Activated CD4-positive, CD25-positive, alpha-beta regulatory T cell treated with anti-CD3 and anti-CD28 coated beads, Interleukin-2, amount 50 U/mL, for 72 hours (primary cell): ENCODE data around the gene LRBA.

ENCODE experiments used
- DNase-seq: peaks from one replicate; pipeline ENCODE4 v3.0.0; 2021

The LRBA gene

DNA sequence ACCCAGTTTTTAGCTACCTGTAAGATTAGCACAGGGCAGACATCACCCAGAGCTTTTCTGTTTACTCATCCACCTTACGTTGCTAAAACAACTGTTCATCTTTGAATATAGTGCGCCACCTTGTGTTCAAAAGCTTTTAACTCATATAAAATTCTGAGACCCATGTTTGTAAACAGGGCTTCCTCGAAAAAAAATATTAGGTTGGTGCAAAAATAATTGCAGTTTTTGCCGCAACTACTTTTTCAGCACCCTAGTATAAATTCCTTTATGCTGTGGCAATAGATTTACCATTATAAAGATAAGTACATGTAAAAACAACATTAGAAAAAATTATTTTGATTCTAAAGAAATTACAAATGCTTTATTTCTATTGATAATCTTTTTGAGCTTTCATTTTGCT lies 147.9 kb downstream of the LRBA start:
- no peak for DNase-seq

DNA sequence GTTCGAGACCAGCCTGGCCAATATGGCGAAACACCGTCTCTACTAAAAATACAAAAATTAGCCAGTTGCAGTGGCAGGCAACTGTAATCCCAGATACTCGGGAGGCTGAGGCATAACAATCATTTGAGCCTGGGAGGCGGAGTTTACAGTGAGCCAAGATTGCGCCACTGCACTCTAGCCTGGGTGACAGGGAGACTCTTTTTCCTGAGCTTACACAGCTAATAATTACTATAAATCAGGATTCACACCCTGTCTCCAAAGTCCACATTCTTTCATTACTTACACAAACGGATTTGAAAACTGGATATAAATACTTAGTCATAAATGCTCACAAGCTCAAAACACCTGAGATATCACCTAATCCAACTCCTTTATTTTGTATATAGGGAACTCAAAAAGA lies 151.6 kb downstream of the LRBA start:
- no peak for DNase-seq

DNA sequence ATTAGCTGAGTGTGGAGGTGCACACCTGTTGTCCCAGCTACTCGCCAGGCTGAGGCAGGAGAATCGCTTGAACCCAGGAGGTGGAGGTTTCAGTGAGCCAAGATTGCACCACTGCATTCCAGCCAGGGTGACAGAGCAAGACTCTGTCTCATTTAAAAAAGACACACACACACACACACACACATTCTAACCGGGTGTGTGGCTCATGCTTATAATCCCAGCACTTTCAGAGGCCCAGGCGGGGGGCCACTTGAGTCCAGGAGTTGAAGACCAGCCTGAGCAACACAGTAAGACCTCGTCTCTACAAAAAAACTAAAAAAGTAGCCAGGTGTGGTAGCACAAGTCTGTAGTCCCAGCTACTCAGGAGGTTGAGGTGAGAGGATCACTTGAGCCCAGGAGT lies 152.3 kb downstream of the LRBA start:
- no peak for DNase-seq

DNA sequence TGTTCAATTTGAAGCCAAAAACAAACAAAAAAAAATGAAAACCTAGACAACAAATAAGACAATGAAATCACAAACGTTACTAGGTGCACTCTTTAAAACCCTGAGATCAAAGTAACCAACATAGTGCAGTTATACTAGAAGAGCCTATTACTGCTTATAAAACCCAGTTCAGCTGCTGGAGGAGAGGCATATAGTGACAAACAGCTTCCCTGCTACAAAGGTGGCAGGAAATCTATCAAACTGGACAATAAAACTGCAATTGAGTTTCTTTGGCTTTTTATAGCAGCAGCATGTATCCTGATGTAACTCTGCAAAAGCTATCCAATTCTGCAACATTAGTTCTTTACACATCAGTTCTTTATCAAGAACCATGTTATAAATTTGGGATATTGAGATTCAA lies 155.6 kb downstream of the LRBA start:
- no peak for DNase-seq

DNA sequence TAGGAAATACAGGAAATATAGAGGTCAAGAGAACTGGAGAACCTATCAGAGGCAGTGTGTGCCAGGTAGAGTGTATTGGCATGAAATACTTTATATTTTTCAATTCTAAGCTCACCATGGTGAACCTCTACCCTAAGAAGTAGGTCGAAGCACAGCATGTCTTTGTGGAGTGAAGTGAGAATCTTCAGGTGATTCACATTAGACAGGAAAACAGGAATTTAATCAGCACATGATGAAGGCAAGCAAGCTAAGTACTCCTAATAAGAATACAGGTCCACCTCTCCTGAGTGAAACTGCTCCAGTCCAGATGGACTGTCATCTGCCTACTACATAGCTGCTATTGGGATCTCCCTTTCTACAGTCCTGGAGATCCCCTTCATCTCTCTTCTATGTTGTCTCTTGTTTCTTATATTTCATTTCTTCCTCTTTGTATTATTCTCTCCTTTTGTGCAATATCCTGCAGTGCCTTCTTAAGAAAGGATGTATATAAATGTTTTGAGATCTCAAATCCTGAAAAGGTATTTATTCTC lies 159.0 kb downstream of the LRBA start:
- DNase-seq, result no peak

DNA sequence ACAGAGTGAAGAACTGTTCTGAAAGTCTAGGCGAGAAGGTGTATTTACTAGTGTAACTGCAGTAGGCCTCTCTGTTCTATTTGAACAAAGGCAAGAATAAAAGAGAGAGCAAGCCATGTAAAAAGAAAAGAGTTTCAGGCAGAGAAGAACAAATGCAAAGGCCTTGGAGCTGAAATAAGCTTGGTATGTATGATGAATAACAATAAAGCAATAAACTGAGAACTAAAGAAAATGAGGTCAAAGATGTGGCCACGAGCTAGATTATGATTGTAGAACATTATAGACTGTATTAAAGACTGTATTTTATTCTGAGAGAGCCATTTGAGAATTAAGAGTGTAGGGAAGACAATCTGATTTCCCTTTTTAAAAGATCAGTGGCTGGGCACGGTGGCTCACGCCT lies 160.5 kb downstream of the LRBA start:
- DNase-seq, result no peak

DNA sequence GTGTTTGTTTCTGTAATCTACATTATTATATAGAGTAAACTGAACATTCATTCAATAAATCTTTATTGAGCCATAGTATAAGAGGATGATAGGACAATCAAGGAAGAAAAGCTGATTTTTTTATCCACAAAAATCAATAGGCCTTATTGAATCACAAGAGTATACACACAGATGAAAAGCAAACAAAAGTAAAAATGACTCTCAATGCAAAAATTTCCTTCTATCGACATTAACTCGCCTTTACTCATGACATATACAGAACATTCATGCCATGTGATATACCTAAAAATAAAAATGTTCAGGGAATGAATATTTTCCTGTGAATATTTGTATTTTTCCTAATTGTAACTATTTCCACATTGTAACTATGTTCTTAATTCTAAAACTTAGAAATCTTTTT lies 161.2 kb downstream of the LRBA start:
- DNase-seq, result no peak

DNA sequence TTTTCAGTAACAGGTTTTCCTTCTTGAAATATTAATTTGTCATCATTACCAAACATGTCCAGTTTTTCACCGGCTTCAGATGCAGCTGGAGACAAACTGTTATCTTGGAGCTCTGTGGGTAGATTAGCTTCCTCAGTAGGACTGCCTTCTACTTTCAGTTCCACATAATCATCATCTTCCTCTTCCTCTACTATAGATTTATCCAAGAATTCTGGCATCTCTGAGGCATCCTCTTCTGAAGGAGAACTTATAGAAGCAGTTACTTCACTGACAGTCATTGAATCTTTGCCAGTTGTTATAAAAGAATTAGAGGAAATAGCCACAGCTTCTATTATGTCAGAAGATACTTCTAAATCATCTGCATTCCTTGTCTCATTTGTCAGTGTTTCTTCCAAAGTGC lies 162.9 kb downstream of the LRBA start:
- DNase-seq, result no peak

DNA sequence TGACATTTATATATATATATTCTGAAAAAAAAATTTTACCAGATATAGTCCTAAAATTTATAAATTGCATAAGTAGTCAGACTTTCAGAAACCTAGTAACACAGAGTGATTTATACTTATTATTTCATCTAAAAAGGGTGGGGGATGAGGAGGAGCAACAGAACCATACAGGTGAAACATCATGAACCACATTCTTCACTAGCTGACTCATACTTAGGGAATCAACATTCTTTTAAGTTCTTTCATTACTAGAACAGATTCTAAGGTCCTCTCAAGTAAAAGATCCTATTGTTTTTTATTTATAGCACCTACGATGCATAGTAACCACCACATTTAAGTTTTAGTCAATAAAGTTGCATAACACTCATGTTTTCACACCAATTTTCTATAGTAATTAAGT lies 166.1 kb downstream of the LRBA start:
- no peak for DNase-seq

DNA sequence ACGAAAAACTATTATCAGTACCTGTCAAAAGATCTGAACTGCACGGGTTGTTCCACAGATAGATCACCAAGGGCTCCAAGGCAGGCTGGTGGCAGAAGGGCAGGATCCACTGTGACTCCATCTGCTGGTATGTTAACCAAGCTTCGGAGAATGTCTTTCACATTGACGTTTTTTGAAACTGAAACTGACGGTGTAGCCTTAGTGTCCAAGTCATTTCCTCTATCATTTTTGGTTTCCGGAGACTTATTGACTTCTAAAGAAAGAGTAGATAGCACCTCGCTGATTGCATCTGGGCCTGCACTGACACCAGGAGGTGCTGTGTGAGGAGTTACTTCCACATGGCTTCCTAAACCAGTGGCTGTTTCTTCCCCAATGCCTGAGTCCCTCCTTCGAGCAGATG lies 186.9 kb downstream of the LRBA start:
- peak; percentile 36 for DNase-seq

DNA sequence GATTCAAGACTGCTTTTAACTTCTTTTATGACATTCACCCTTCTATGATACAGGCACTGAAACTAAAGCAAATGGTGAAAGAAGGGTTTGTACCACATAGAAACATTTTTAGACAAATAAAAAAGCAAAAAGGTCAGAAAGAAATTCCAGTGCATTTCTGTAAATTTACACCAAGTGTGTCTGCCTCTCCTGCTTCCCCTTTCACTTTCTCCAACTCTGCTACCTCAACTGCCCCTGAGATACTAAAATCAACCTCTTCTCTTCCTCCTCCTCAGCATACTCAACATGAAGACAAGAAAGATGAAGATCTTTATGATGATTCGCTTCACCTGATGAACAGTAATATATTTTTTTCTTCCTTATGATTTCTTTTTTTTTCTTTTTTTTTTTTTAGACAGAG lies 187.9 kb downstream of the LRBA start:
- no peak for DNase-seq

DNA sequence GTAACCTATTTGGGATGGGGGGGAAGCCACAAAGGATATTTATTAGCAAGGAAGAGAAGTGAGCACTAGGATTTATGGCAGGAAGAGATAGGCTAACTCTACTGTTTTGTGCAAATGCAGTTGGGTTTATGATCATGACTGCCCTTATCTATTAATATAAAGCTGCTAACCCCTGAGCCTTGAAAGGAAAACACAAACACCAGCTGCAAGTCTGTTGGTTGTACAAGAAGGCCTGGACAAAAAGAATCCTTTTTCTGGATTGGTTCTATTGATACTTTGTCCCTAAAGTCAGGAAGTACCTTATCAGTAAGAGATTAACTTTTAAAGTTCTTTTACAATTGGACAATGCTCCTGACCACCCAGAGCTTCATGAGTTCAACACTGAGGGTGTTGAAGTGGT lies 188.8 kb downstream of the LRBA start:
- no peak for DNase-seq

DNA sequence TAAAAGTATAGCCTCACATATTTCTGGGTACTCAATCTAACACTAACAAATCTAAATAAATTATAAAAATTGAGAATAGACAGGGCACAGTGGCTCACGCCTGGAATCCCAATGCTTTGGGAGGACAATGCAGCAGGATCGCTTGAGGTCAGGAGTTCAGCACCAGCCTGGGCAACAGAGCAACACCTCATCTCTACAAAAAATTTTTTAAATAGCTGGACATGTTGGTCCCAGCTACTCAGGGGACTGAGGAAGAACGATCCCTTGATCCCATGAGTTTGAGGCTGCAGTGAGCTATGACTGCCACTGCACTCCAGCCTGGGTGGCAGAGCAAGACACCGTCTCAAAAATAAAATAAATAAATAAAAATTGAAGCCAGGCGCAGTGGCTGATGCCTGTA lies 192.7 kb downstream of the LRBA start:
- no peak for DNase-seq

DNA sequence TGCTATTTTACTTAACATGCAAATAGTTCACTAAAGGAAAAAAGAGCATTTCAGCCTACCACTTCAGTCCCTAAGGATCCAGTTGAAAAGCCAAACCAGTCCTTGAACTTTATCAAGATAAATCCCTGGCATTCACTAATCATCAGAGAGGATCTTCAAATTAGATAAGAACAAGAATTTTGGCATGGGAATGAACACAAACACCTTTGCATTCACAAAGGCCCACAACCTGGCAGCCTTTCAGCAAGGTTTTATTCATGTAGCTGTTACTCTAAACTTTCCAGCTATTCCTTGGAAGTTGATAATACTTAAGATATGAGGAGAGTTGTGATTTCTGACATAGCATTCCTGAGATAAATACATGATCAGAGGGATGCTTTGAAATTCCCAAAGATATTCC lies 193.4 kb downstream of the LRBA start:
- DNase-seq, result no peak

DNA sequence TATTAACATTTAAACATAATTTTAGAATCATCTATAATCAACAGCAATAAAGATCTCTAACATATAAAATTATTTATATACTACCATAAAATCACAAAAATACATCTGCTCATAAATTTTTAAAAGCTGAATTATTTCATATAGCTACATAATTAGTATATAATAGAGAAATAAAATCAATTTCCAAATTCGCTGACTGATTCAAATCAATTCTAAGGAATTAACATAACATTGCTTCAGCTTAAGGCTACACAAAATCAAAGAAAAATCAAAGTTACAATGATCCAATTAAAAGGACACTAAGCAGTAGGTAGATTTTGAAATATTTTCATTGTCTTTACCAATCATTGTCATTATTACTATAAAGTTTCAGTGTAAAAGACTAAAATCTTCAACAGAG lies 194.7 kb downstream of the LRBA start:
- DNase-seq, result no peak

DNA sequence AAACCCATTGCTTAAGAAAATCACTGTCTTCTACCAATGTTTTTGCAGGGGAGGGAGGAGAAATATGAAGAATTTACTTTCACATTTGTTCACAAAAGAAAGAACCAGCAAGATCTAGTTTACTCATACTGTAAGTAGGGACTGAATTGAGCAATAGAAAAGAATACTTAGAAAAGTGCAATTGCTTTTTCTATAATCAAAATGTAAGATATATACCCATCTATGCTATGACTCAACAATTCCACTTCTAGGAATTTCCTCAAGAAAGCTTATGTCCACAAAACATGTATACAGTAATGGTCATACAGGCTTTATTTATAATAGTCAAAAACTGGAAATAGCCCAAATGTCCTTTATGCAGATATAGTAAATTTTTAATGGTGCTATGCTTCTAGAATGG lies 196.4 kb downstream of the LRBA start:
- DNase-seq, result no peak

DNA sequence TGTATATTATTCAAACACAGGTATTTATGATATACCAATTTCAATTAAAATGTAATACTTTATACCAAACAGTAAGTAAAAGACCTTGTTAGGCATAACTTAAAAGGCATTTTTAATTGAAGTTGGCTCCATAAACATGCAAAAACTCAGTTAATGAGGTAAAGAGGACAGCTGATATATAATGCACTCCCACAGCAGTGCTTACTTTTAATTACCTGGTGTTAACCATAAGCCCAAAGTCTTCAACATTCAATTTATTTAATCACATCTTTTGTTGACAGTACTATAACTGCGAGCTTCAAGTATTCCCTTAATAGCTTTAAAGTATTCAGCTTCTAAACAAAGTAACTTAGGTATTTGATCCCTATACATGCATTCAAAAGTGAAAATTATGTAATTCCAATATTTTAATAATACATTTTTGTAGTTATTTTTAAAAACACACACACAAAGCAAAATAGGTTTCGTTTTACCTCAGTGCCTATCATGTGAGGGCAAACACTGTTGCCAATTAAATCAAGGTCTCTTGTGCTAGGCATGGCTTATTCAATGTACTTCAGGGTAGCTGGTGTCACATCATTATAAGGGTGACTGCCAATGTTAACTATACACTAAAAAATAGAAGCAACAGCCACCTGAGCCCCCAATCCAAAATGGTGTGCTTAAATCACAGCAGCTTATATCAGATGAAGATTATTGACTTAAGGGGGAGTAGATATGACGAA lies 197.1 kb downstream of the LRBA start:
- no peak for DNase-seq

DNA sequence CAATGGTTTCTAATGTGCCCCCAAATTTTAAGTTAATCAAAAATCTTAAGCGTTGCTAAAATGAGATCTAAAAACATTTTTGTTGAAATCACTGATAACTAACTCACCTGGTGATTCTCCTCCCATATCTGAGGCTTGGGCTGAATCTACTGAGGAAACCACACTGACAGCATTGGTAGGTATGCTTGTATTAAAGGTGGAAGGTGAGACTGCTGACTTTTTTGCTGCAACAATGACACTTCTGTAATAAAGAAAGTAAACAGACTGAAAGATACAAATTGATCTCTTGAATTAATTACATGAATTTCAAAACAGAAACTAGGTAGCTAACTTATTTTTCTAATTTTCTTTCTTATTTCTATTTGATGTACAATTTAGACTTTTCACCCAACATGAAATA lies 198.1 kb downstream of the LRBA start:
- no peak for DNase-seq

DNA sequence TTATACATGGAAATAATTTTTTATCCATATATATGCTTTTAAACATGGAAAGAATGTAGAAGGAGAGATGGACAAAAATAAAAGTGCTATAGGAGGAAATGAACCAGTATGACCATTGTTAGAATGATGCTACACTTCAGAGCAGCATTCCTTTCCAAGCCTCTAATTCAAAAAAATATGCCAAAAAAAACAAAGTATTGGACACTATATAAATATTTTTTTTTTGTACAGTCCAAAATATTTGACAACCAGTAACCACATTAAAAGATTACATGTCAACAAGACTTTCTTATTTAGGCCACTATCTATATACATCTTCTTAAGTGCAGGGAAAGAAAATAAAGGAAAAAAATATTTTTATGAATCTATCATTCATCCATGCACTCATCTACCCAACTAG lies 198.6 kb downstream of the LRBA start:
- no peak for DNase-seq

DNA sequence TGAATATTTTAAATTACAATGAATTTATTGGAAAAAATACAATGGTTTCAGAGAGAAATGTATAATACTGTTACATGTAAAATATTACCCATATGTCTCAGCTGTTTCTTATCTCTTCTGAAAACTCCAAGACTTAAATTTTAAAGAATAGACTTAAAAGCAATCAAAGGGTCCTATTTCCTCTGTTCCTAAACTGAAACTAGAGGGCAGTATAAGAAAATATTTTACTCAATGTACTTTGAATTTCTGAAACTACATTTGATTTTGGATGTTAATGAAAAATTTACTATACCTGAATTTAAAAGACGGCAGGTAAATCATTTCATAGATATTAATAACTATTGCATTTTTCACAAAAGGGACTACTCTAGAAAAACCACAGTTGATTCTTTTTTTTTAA lies 200.2 kb downstream of the LRBA start:
- DNase-seq, result no peak

DNA sequence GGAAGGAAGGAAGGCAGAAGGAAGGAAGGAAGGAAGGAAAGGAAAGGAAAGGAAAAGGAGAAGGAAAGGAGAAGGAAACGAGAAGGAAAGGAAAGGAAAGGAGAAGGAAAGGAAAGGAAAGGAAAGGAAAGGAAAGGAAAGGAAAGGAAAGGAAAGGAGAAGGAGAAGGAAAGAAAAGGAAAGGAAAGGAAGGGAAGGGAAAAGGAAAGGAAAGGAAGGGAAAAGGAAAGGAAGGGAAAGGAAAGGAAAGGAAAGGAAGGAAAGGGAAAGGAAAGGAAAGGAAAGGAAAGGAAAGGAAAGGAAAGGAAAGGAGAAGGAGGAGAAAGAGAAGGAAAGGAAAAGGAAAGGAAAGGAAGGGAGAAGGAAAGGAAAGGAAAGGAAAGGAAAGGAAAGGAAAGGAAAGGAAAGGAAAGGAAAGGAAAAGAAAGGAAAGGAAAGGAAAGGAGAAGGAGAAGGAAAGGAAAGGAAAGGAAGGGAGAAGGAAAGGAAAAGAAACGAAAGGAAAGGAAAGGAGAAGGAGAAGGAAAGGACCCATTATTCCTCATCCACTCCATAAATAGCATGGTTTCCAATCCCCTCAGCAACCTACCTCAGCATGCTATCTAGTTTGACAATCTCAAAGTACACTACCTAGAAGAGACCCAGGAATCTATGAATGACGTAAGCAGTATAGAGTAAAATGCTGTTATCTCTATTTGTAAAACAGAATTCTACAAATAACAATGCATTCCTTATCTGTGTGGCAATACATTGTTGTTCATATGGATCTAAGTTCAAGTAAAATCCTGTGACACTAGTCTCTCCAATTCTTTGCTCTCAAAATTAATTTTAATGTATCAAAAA lies 209.7 kb downstream of the LRBA start:
- no peak for DNase-seq

DNA sequence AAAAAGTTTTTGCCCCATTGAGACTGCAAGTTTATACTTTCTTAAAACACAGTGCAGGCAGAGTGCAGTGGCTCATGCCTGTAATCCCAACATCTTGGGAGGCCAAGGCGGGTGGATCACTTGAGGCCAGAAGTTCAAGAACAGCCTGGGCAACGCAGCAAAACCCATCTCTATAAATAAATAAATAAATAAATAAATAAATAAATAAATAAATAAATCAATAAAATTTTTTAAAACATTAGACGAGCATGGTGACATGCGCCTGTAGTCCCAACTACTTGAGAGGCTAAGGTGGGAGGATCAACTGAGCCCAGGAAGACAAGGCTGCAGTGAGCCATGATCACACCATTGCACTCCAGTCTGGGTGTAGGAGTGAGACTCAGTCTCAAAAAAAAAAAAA lies 213.3 kb downstream of the LRBA start:
- DNase-seq, result no peak

DNA sequence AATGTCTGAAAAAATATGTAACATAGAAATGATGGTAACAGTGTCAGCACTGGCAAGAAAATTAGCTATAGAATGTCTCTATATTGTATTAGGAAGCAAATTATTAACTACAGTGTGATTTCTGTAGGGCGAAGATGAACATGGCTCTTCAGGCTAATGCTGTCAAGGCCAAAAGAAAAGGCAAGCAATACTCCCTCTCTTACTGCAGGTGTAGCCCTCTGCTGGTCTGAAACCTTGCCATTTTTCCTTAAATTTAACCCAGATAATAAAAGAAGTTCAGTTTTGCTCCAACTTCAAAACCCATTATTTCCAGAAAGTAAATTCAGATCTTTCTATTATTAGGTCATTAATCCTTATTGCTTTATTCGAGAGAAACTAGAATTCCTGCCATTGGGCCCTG lies 215.9 kb downstream of the LRBA start:
- no peak for DNase-seq

DNA sequence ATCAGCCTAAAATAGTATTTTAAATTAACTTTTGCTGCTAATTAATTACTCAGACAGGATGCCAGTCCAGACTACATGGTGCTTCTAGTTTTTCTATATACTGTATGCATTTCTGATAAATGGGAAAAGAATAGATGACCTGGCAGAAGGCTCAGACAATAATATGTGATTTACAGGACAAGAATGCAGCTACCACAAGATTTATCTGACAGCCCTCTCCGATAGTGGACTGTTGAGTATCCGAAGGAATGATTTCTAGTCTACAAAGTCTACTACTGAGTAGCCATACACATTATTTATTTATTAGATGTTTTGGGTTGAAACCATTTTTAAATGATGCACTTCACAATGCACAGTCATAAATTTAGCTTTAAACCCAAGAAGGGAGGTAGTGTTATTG lies 220.4 kb downstream of the LRBA start:
- no peak for DNase-seq

DNA sequence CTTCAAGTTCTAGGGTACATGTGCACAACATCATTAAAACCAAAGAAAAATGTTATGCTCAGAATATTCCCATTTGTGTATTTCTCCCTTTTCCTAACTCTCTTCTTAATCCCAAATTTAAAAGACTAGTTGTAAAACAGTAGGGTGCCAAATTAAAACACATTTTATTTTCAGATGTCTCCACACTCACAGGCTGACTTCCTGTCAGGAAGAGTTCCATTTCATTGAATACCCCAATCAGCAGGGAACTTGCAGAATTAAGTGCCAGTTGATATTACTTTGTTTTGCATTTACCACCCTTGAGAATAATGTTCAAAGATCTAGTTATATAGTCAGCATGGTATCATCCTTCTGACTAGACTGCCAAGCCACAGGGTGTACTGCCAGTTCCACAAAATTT lies 225.2 kb downstream of the LRBA start:
- no peak for DNase-seq
